Measurements from ENCODE around the gene DGKH. TPM values are rescaled to one million over a fixed set of nuclear protein-coding genes. Genes with fewer than 3 reads are reported as not detected.
"Not testable (repeated sequence)": the region's sequence is repeated elsewhere in the genome, so short reads cannot be mapped to it uniquely, and the experiment has no call there.

Gene DGKH
- total RNA-seq, 2 donors from 2014 or later: 15.3 to 19.2 TPM

DNA sequence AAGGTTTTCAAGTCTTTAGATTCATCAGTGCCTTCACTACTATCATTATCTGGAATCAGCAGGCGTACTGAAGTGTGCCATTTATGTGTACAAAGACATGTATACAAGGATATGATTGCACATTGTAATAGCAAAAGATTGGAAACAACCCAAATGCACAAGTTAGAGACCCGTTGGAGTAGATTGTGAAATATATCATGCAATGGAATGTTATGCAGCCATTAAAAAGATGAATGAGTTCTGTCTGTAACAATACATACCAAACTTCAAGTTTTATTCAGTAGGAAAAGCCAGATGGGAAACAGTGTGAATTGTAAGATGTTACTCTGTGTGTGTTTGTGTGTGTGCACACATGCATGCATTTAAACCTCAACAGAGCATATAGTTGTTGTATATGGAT, 97.9 kb downstream of the DGKH start:
- Mint-ChIP-seq H3K9me3 (peaks cover 0 to 3% of the 10 kb centered on the region in 2 donors), H3K27me3 (ENCODE audit: low read depth) (no peaks in the 10 kb centered on the region), H3K4me1 (ENCODE audit: low read depth) (peaks cover 21% of the 10 kb centered on the region), H3K4me3 (no peak overlapping the region), H3K27ac (no peak overlapping the region), H3K36me3 (ENCODE audit: insufficient read depth in 2 of 2) (peaks cover 2 to 5% of the 10 kb centered on the region in 2 donors)
- ATAC-seq (replicated peaks in 1 of 2) (no peak), DNase-seq (no peak)

GRCh38 chr13:42148538-42148937, 100.1 kb downstream of the DGKH start:
- Mint-ChIP-seq H3K27me3 (ENCODE audit: low read depth) (no peaks in the 10 kb centered on the region), H3K36me3 (ENCODE audit: insufficient read depth in 2 of 2) (peaks cover 2% of the 10 kb centered on the region in 2 donors), H3K9me3 (peaks cover 0 to 3% of the 10 kb centered on the region in 2 donors), H3K4me1 (ENCODE audit: low read depth) (peaks cover 21% of the 10 kb centered on the region), H3K4me3 (no peak overlapping the region), H3K27ac (no peak overlapping the region)
- no peak for DNase-seq
- ATAC-seq (replicated peaks in 1 of 2): no peak

DNA sequence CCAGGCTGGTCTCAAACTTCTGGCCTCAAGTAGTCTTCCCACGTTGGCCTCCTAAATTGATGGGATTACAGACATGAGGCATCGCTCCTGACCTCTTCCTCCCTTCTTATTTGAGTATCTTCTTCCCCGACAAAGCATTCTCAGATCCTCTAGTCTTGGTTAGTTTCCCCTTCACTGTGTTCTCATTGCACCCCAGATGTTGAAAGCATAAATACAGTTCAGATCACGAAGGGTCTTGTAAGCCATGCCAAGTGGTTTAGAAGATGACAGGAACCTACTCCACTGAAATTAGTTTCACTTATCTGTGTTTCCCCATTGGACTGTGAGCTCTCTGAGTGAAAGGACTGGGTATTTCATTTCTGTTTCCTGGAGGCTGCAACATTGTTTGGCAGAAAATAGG, 100.7 kb downstream of the DGKH start:
- peaks cover 0 to 3% of the 10 kb centered on the region in 2 donors for H3K9me3 Mint-ChIP-seq

GRCh38 chr13:42151781-42152180, 103.3 kb downstream of the DGKH start:
- no peaks in the 10 kb centered on the region for H3K9me3 Mint-ChIP-seq
- H3K27ac Mint-ChIP-seq: no peak overlapping the region
- DNase-seq: no peak
- peaks cover 2% of the 10 kb centered on the region in 2 donors for H3K36me3 Mint-ChIP-seq (ENCODE audit: insufficient read depth in 2 of 2)
- H3K4me1 Mint-ChIP-seq (ENCODE audit: low read depth): peaks cover 19% of the 10 kb centered on the region
- ATAC-seq (replicated peaks in 1 of 2): no peak
- H3K4me3 Mint-ChIP-seq: no peak overlapping the region
- H3K27me3 Mint-ChIP-seq (ENCODE audit: low read depth): no peaks in the 10 kb centered on the region

More for the DNA sequence above, 100.7 kb downstream of the DGKH start:
- Mint-ChIP-seq H3K36me3 (ENCODE audit: insufficient read depth in 2 of 2) (peaks cover 2% of the 10 kb centered on the region in 2 donors), H3K4me1 (ENCODE audit: low read depth) (peaks cover 21% of the 10 kb centered on the region), H3K27me3 (ENCODE audit: low read depth) (no peaks in the 10 kb centered on the region), H3K4me3 (no peak overlapping the region), H3K27ac (no peak overlapping the region)
- DNase-seq (no peak), ATAC-seq (replicated peaks in 1 of 2) (no peak)

DNA sequence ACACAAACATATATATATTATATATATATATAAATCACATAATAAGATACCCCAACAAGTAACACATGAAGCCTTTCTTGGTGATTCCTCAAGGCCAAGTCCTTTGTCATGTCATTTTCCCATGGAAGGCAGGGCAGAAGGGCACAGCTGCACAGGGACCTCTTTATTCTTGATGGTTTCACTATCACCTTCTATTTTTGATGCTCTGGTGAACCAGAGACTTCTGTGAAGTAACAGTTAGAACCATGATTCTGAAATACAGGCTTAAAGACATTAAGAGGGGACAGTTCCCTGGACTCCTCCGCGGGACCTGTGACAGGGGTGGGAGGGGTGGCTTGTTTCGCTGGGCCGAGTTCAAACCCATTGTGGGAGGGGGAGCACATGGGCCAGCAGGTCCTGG, 104.0 kb downstream of the DGKH start:
- ATAC-seq (replicated peaks in 1 of 2): no peak
- Mint-ChIP-seq H3K36me3 (ENCODE audit: insufficient read depth in 2 of 2) (peaks cover 2% of the 10 kb centered on the region in 2 donors), H3K27ac (no peak overlapping the region), H3K9me3 (no peaks in the 10 kb centered on the region), H3K4me1 (ENCODE audit: low read depth) (peaks cover 17% of the 10 kb centered on the region), H3K4me3 (no peak overlapping the region), H3K27me3 (ENCODE audit: low read depth) (no peaks in the 10 kb centered on the region)
- no peak for DNase-seq

DNA sequence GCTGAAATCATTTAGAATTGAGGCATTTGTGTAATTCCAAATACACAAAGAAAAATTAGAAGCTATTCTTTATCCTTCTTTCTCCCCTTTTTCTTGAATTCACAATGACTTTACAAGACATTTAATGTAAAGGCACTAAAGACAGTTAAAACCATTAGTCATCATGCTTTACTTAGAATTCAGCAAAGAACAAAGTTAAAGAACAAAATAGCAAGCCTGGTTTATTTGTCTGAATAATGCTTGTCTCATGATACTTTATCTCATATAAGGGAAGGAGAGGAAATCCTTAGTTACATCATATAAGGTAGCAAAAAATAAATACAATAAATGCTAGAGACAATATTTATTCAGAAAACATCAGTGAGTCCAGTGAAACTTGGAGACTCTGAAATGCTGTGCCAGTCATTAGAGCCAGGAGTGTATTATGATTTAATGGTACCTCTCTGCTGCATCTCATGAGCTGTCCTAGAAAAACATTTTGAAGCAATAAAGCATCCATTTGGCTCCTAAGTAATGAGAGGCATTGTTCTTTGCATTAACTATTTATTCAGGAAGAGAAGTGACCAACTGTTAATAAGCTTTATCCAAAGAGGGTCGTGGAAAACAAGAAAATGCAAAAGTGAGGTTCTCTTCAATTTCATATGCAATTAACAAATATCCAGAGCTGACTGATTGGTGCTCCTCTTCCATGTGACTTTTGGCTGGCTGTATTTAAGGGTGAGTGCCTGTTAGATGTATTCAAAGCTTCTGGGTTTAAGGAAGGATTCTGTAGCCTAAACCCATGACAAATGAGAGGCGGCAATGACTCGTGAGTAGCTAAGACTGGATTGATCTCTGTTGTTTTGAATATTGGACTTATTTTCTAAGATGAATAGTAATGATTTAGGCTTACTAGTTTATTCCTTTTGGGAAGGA, 105.0 kb downstream of the DGKH start:
- Mint-ChIP-seq H3K27ac (peak overlapping the region; percentile 48), H3K4me1 (ENCODE audit: low read depth) (peaks cover 8% of the 10 kb centered on the region), H3K36me3 (ENCODE audit: insufficient read depth in 2 of 2) (peaks cover 2% of the 10 kb centered on the region in 2 donors), H3K27me3 (ENCODE audit: low read depth) (no peaks in the 10 kb centered on the region), H3K4me3 (no peak overlapping the region), H3K9me3 (no peaks in the 10 kb centered on the region)
- no peak for DNase-seq
- ATAC-seq (replicated peaks in 1 of 2): no peak

DNA sequence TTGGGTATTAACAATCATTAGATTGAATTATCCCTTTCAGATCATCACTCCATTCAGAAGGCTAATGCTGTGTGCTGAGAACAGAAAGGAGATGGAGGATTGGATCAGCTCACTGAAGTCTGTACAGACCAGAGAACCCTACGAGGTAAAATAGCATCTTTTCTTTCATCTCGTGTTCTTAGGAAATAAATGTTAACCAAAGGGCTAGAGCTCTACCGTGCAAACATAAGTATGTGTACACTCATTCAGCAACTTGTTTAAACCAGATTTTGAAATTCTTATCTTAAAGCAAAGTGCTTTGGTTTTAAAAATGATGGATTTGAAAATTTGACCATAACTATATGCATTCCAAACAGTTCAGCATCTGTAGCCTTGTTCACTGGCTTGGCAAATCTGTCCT, 106.8 kb downstream of the DGKH start:
- H3K36me3 Mint-ChIP-seq (ENCODE audit: insufficient read depth in 2 of 2): peaks cover 2 to 4% of the 10 kb centered on the region in 2 donors
- DNase-seq (no peak), ATAC-seq (replicated peaks in 1 of 2) (no peak)
- H3K9me3 Mint-ChIP-seq: no peaks in the 10 kb centered on the region
- H3K27me3 Mint-ChIP-seq (ENCODE audit: low read depth): no peaks in the 10 kb centered on the region
- no peak overlapping the region for H3K4me3 Mint-ChIP-seq
- no peaks in the 10 kb centered on the region for H3K4me1 Mint-ChIP-seq (ENCODE audit: low read depth)
- H3K27ac Mint-ChIP-seq: no peak overlapping the region

DNA sequence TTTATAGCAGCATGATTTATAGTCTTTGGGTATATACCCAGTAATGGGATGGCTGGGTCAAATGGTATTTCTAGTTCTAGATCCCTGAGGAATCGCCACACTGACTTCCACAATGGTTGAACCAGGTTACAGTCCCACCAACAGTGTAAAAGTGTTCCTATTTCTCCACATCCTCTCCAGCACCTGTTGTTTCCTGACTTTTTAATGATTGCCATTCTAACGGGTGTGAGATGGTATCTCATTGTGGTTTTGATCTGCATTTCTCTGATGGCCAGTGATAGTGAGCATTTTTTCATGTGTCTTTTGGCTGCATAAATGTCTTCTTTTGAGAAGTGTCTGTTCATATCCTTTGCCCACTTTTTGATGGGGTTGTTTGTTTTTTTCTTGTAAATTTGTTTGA, 114.9 kb downstream of the DGKH start:
- not testable (repeated sequence) for H3K4me3 Mint-ChIP-seq; DNase-seq; H3K27ac Mint-ChIP-seq; ATAC-seq (replicated peaks in 1 of 2); H3K4me1 Mint-ChIP-seq (ENCODE audit: low read depth); H3K27me3 Mint-ChIP-seq (ENCODE audit: low read depth); H3K9me3 Mint-ChIP-seq
- H3K36me3 Mint-ChIP-seq (ENCODE audit: insufficient read depth in 2 of 2): peaks cover 3 to 10% of the 10 kb centered on the region in 2 donors

DNA sequence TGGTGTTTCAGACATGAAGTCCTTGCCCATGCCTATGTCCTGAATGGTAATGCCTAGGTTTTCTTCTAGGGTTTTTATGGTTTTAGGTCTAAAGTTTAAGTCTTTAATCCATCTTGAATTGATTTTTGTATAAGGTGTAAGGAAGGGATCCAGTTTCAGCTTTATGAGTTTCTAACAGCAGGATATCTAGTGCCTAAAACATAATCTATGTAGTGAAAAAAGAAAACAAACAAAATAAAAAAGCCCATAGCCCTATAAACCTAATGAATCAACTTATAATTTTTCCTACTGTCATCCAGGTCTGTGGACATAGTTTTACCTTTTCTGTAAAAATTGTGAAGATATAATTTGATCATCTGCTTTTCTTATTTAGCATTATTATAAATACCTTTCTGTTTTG, 115.5 kb downstream of the DGKH start:
- not testable (repeated sequence) for H3K27me3 Mint-ChIP-seq (ENCODE audit: low read depth); H3K9me3 Mint-ChIP-seq; H3K4me1 Mint-ChIP-seq (ENCODE audit: low read depth); DNase-seq; ATAC-seq (replicated peaks in 1 of 2); H3K4me3 Mint-ChIP-seq; H3K27ac Mint-ChIP-seq
- peaks cover 3 to 11% of the 10 kb centered on the region in 2 donors for H3K36me3 Mint-ChIP-seq (ENCODE audit: insufficient read depth in 2 of 2)

- H3K9me3 Mint-ChIP-seq: no peaks in the 10 kb centered on the region
- H3K36me3 Mint-ChIP-seq (ENCODE audit: insufficient read depth in 2 of 2): peaks cover 3 to 11% of the 10 kb centered on the region in 2 donors
- no peaks in the 10 kb centered on the region for H3K4me1 Mint-ChIP-seq (ENCODE audit: low read depth)
- DNase-seq (no peak), ATAC-seq (replicated peaks in 1 of 2) (no peak)
- H3K27me3 Mint-ChIP-seq (ENCODE audit: low read depth): no peaks in the 10 kb centered on the region
- no peak overlapping the region for H3K27ac Mint-ChIP-seq
- H3K4me3 Mint-ChIP-seq: no peak overlapping the region
These were observed 116.2 kb downstream of the DGKH start for GRCh38 chr13:42164557-42165125.

DNA sequence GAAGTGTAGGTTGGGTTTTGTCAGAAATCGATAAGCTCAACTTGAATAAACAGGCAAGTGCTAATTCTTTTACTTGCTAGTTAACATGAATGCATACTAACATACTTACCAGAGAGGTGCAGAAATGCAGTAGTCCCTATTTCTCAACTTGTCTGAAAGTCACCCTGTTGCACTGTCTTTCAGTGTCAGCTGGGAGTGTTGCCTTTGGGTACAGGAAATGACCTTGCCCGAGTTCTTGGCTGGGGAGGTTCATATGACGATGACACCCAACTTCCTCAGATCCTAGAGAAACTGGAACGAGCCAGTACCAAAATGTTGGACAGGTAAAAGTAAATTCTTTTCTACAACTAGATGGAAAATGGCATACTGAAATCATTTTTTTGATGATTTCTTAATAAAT, 120.0 kb downstream of the DGKH start:
- DNase-seq: no peak
- no peak overlapping the region for H3K4me3 Mint-ChIP-seq
- no peaks in the 10 kb centered on the region for H3K9me3 Mint-ChIP-seq
- H3K27ac Mint-ChIP-seq: no peak overlapping the region
- no peaks in the 10 kb centered on the region for H3K4me1 Mint-ChIP-seq (ENCODE audit: low read depth)
- peaks cover 1 to 4% of the 10 kb centered on the region in 2 donors for H3K36me3 Mint-ChIP-seq (ENCODE audit: insufficient read depth in 2 of 2)
- H3K27me3 Mint-ChIP-seq (ENCODE audit: low read depth): no peaks in the 10 kb centered on the region
- ATAC-seq (replicated peaks in 1 of 2): no peak

DNA sequence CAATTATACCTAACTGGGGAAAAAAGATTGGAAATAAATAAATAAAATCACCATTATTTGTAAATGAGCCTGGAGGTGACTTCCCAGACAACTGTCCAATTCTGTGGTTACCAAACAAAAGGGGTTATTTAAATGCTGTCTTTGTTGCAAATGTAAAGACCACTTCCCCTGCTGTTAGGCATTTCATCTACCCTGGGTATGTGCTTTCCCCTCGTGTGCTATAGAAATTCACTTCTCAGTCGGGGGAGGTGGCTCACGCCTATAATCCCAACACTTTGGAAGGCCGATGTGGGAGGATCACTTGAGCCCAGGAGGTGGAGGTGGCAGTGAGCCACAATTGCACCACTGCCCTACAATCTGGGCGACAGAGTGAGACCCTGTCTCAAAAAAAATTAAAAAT, 121.6 kb downstream of the DGKH start:
- H3K9me3 Mint-ChIP-seq: no peaks in the 10 kb centered on the region
- H3K27me3 Mint-ChIP-seq (ENCODE audit: low read depth): no peaks in the 10 kb centered on the region
- no peak overlapping the region for H3K27ac Mint-ChIP-seq
- peaks cover 1 to 7% of the 10 kb centered on the region in 2 donors for H3K36me3 Mint-ChIP-seq (ENCODE audit: insufficient read depth in 2 of 2)
- peaks cover 10% of the 10 kb centered on the region for H3K4me1 Mint-ChIP-seq (ENCODE audit: low read depth)
- ATAC-seq (replicated peaks in 1 of 2): no peak
- no peak for DNase-seq
- H3K4me3 Mint-ChIP-seq: no peak overlapping the region

- no peak overlapping the region for H3K27ac Mint-ChIP-seq
- H3K36me3 Mint-ChIP-seq (ENCODE audit: insufficient read depth in 2 of 2): peaks cover 2 to 7% of the 10 kb centered on the region in 2 donors
- no peak for DNase-seq
- no peak for ATAC-seq (replicated peaks in 1 of 2)
- peaks cover 10% of the 10 kb centered on the region for H3K4me1 Mint-ChIP-seq (ENCODE audit: low read depth)
- H3K4me3 Mint-ChIP-seq: no peak overlapping the region
- no peaks in the 10 kb centered on the region for H3K9me3 Mint-ChIP-seq
- no peaks in the 10 kb centered on the region for H3K27me3 Mint-ChIP-seq (ENCODE audit: low read depth)
These were observed 125.4 kb downstream of the DGKH start for GRCh38 chr13:42173789-42174343.
